C4-2B (cell line): ENCODE data around the gene ARHGEF4.

Experiments used
- CTCF ChIP-seq: fragments of 450-650 bp; conservative IDR thresholded peaks from 2 replicates; pipeline ENCODE4 v1.5.1; 2017; ENCODE audit warnings: mild to moderate bottlenecking
- ZFX ChIP-seq: fragments of 450-650 bp; IDR thresholded peaks from 2 replicates; pipeline ENCODE4 v1.6.1; 2017

- no peak for TF ChIP-seq CTCF
- TF ChIP-seq ZFX: no peak
Observed at GRCh38 chr2:130997198-130997597, 160.5 kb downstream of the ARHGEF4 start.
